HG03135 (cell line): ENCODE results near the gene GABPA.

Source experiments
- ATAC-seq: cut with Tn5 transposase; IDR thresholded peaks from one replicate; pipeline ENCODE4 v1.9.1; 2021; ENCODE audit warnings: mild to moderate bottlenecking, moderate library complexity; ENCODE audit not compliant: unreplicated experiment

Gene GABPA

DNA sequence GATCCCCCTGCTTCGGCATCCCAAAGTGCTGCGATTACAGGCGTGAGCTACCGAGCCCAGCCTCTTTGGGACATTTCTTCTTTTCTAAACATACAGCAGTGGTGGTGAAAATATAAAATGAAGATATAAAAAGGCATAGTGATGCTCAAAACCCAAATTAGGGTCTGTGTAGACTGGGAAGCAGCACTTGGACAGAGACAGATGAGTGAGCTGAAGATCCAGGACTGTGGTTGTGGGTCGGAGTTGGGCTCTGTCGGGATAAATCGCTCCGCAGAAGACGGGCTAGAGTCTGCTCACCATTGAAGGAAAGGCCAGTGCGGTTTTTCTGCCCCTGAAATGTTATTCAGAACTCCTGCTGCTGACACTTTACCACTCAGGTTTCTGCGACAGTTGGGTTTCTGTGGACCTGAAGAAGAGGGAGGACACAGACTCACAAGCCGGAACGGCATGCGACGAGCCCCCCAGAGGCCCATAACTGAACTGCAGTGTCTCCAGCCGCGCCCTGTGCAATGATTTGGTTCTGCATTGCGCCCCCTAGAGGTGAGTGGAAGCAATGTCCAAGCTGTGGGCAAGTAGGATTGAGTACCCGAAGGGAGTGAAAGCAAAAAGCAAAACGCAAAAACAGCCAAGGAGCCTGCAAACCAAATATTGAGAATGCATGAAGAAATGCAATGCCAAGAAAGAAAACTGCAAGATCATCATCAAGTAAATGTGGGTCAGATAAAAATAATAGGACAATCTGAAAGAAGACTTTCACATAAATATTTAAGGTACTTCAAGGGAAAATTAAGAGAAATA is 66.6 kb downstream of the GABPA start:
- ATAC-seq, result peak; percentile 100

DNA sequence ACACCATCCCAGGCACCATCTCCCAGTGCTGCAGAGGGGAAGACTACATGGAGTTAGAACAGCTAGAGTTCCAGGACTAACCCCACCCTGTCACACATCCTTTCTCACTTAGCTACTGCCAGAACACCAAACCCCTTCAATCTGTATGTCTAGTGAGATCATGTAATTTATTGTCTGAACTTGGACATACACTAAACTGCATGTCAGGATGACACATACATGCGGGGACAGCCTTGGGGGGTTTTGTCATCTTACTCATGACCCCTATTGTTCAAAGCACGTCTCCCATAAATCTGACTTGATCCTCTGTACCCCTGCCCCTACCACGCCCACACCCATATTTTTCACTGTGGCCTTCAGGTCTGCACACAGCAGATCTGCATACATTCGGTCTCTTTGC is 71.3 kb downstream of the GABPA start:
- no peak for ATAC-seq

DNA sequence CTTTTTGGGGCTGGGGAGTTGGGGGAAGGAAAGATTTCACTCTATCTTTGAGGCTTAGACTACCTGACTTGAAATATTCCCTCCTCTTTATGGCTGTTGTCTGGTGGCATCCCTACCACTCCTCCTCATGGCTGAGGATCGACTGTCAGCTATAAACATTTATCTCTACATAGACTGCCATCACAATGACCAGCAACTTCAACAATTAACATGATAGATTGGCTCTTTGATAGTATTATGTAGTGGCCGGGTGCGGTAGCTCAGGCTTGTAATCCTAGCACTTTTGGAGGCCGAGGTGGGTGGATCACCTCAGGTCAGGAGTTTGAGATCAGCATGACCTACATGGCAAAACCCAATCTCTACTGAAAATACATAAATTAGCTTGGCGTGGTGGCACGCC is 72.4 kb downstream of the GABPA start:
- ATAC-seq, result no peak

DNA sequence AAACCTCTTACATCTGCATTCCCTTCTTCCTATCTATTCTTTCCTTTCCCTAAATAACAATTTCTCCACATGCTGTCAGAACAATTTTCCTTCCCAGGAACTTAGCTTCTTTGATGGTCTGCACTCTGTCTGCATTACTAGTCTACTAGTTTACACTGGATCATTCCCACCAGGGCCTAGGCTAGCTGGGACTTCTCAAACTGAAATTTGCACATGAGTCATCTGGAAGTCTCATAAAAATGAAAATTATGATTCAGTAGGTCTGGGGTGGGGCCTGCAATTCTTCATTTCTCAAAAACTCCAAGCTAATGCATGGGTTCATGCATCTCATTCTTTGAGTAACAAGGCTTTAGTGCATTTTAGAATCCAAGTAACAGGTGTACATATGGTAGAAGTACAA is 74.2 kb downstream of the GABPA start:
- no peak for ATAC-seq

DNA sequence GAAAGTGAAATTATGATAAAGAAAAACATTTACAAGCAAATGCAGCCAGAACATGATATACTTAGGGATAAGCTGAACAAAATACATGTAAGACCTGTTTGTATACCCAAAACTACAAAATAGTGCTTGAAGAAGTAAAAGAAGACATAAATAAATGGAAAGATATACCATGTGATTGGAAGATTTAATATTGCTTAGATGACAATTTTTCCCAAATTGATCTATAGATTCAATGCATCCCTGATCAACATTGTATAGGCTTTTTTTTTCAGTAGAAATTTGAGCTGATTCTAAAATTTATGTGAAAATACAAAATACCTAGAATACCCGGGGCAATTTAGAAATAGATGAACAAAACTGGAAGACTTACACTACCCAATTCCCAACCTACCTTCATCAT is 76.4 kb downstream of the GABPA start:
- no peak for ATAC-seq

DNA sequence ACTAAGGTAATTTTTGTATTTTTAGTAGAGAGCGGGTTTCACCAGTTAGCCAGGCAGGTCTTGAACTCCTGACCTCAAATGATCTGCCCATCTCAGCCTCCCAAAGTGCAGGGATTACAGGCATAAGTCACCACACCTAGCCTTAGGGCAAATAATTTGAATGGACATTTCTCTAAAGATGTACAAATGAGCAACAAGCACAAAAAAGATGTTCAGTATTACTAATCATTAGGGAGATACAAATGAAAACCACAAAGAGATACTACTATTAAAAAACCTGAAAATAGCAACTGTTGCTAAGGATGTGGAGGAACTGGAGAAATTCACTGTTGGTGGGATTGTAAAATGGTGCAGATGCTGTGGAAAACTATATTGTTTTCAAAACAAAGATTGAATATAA is 79.1 kb downstream of the GABPA start:
- no peak for ATAC-seq

DNA sequence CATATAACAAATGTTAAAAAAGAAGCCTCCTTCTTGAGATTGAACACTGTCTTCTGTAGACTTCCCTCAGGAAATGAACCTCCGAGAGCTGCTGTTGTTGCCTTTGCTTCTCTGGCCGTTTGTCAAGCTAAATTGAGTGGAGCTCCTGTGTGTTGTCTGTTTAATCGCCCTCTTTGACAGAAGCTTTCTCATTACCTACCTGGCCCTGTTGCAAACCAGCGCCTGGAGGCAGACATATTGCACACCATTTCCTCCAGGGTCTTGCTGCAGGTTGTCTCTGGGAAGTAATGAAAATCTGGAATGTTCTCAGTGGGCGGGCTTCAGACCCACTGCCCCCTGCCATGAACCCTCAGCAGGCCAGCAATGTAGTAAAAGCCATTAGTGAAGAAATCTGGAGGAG is 83.3 kb downstream of the GABPA start:
- no peak for ATAC-seq

DNA sequence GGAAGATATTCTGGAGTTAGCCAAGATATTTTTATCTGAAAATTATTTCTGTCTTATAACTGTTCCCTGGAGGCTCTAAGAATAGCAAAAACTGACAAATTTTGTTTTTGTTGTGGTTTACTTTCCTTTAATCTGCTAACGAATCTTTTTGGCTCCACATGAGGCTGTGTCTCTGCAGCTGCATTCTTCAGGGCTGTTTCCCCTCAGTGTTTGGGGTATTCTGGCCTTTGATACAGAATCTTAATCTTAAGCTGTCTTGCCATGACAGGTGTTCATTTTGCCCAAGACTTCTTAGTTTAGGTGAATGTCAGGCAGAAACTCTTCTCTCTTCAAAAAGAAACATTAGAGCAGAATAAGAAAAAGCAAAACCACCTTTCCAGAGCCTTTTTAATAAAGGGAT is 83.8 kb downstream of the GABPA start:
- no peak for ATAC-seq
